HG03159 (cell line): ENCODE data around the gene ASB6.
"Not testable (repeated sequence)": the region's sequence is repeated elsewhere in the genome, so short reads cannot be mapped to it uniquely, and the experiment has no call there.

Experiments used
- ATAC-seq: cut with Tn5 transposase; IDR thresholded peaks from one replicate; pipeline ENCODE4 v1.9.1; 2021; ENCODE audit warnings: mild to moderate bottlenecking, moderate library complexity; ENCODE audit not compliant: unreplicated experiment

ASB6 gene

DNA sequence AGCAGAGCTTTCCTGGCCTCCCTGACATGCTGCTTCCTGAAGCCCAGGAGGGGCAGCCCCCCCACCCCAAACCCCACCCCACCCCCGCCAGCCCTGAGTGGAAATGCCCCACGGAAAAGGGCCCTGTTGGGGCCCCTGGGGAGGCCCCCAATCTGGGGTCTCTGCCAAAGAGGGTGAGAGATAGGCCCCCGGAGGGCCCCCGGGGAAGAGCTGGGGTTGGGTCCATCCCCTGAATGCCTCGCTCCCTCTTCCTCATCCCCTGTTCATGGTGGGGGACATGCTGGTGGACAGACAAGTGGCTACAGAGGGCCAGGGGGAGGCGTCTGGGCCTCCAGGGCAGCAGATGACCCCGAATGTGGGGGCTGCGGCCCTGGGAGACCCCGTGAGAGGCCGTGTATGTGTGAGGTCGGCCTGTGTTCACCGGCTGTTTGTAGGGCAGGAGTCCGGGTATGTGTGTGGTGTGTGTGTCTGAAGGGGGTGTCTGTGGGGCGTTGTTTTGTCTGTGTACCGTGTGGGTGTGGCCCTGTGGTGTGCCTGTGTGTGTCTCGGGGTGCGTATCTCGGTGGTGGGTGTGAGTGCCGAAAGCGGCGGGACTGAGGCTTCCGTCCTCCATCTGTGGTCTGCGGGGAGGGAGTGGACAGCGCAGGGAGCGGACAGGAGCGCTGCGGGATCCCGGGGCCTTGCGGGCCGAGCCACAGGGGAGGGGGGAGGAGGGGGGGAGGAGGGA lies 32.3 kb downstream of the ASB6 start:
- ATAC-seq = no peak

- ATAC-seq = no peak
These were observed 33.1 kb downstream of the ASB6 start for GRCh38 chr9:129608561-129609481.

DNA sequence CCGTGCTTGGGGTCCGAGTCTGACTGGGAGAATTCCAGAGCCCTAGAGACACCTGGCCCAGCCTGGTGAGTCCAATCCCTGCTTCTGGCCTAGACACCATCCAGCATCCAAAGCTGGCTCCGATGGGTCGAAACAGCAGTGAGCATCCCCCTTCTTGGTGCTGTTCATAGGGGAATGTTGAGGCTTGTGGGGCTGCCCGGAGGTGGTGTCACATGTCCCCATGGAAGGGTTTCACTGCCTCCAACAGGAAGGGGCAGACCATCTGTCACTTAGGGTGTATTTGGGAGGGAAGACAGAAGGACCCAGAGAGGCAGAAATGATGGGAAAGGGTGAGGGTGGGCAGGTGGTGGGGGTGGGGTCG lies 34.9 kb downstream of the ASB6 start:
- ATAC-seq = no peak

- ATAC-seq = no peak
These were observed 35.6 kb downstream of the ASB6 start for GRCh38 chr9:129606161-129607026.

DNA sequence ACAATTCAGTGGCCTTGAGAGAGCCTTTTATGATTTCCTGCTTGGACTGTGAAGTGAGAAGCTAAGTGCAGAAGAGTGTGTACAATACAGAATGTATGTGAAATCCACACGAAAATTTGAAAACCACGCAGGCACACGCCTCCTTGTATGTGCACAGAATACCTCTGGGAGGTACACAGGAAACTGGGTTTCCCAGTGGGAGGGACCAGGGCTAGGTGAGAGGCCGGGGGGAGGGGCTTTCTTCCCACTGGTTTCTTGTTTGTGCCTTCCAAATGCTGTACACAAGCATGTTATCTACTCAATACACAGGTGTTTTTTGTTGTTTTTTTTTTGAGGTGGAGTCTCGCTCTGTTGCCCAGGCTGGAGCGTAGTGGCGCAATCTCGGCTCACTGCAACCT lies 37.2 kb downstream of the ASB6 start:
- no peak for ATAC-seq

DNA sequence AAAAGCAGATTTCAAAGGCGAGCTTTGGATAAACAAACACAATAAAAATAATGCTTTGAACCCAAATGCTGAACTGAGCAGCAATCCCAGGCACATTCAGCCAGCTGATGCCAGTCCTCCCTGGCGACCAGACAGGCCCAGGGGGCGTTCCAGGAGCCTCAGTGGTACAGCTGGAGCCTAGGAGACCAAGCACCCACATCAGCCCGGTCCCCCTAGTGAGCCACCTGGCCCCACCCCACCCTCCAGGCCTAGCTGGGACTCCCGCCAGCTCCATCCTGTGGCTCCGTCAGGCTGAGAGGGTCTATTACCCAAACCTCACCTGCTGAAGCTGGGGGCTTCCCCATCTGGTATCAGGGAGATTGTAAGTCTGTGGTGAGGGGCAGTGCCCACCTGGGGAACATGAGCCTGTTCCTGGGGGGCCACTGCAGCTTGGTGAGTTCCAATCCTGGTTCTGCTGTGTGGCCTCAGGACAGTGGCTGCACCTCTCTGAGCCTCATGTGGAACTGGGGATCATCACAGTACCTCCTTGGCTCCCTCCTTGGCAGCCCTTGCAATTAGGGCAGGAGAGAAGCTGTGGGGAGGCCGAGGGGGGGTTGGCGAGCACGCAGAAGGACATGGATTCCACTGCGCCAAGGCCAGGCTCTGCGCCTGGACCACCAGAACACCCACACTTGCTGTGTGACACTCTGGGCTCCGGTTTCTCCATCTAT lies 37.7 kb downstream of the ASB6 start:
- ATAC-seq = no peak

DNA sequence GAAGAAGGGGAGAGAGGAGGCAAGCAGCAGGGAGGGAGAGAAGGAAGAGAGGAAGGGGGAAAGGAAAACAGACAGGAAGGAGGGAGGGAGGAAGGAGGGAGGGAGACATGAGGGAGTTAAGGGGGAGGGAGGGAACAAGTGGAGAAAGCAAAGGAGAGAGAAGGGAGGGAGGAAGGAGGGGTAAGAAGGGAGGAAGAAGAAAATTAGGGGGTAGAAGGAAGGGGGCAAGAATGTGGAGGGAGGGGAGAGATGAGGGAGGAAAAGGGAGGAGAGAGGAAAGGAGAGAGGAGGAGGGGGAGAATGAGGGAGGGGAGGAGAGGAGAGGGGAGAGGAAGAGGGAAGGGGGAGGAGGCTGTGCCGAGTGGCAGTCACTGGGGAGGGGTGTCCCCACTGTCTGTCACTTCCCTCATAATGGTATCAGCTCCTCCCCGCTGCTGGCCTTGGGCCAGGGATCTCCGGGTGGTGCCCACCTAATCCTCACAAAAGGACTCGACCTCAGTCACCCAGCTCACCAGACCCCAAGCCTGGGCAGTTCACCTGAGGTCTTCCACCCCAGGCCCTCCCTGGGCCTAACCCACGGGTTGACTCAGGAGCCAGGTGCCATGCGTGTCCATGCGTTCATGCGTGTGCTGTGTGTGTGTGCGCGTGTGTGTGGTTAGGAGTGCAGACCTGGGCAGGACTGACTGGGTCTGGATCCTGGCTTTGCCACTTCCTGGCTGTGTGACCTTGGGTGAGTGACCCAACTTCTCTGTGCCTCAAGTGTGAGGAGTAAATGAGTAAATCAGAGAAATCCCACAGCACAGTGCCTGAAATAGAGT lies 39.1 kb downstream of the ASB6 start:
- ATAC-seq = no peak

GRCh38 chr9:129601082-129601674 lies 40.8 kb downstream of the ASB6 start:
- ATAC-seq = no peak

DNA sequence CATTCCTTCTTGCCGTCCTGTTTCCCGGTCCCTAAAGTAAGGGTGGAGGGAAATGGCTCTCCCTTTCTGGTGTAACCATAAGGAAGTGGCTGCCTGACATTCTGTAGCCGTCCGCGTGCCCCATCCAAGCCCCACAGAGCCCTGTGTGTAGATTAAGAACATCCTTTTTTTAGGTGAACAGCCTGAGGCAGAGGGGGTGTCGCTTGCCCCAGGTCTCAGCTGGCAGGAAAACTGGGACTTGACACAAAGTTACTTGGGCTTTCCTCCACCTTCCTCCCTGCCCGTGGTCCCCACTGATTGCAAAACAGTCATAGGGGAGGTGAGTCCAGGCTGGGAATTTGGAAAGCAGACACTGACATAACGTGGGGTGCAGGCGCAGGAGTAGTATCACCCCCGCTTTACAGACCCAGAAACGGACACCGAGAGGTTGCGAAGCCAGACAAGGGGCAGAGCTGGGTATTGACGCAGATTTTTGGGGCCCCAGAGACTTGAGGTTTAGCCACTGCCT lies 43.8 kb downstream of the ASB6 start:
- no peak for ATAC-seq

- no peak for ATAC-seq
These were observed 44.4 kb downstream of the ASB6 start for GRCh38 chr9:129597355-129598088.

DNA sequence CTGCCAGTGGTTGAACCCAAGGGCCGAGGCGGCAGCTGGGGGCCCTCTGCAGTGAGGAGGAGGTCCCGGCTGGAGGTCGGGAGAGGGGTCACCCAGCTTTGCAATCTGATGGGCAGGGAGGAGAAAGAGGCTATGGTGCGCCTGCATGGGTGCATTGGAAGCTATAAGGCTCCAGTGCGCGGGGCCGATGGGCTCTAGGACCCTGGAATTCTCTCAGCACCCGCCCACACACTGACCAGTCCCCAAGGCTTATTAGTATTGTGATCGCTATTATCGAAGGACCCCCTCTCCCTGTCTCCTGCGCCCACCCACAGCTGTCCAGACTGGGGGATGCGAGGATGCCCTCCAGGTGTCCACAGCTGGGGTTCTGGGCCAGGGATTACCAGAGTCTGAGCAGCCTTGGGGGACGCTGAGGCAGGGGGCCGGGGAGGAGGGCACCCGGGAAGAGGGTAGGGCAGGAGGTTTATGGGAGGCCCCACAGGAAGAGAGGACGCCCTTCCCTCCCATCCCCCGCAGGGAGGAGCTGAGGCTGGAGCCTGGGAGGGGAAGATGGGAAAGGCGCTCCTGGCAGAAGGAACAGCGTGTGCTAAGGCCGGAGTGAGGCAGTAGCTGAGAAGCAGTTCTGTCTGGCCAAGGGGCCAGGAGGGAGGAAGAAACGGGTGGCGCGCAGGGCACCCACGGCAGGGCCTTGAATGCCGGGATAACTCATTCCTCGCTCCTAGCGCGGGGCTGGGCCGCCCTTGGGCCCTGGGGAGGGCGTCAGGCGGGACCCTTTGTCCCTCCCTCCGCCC lies 45.2 kb downstream of the ASB6 start:
- no peak for ATAC-seq

GRCh38 chr9:129595903-129596540 lies 45.9 kb downstream of the ASB6 start:
- ATAC-seq = no peak

GRCh38 chr9:129595311-129595741 lies 46.6 kb downstream of the ASB6 start:
- ATAC-seq = no peak

DNA sequence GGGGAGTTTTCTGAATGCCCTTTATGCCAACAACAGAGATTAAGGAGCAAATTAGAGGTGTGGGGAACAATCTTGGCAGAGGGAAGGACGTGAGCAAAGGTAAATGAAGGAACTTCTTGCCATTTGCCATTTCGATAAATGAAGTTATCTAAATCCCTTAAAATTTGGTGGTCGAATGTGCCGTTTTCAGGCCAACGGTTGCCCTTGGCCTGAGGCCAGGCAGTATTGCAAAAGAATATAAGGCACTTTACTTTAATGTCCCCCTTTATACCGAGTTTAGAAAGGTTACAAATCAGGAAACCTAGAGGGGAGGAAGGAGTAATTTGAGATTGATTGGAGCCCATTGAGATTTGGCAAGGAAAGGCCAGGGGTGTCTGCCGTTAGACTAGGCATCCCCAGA lies 47.3 kb downstream of the ASB6 start:
- no peak for ATAC-seq

GRCh38 chr9:129592790-129593189 lies 49.2 kb downstream of the ASB6 start:
- ATAC-seq = not testable (repeated sequence)

GRCh38 chr9:129591916-129592315 lies 50.0 kb downstream of the ASB6 start:
- no peak for ATAC-seq

GRCh38 chr9:129590466-129590865 lies 51.5 kb downstream of the ASB6 start:
- ATAC-seq = no peak
